ENCODE data around the gene SH2D6.
"Not testable (repeated sequence)": the region's sequence is repeated elsewhere in the genome, so short reads cannot be mapped to it uniquely, and the experiment has no call there.

The SH2D6 gene

GRCh38 chr2:85399183-85399455 is 19.4 kb upstream of the SH2D6 start:
- no peak for DNase-seq

- DNase-seq: no peak
Observed at GRCh38 chr2:85400023-85400422, 18.5 kb upstream of the SH2D6 start.

- no peak for DNase-seq
Observed at GRCh38 chr2:85400541-85401463, 17.7 kb upstream of the SH2D6 start.

- no peak for DNase-seq
Observed at GRCh38 chr2:85401464-85401805, 17.1 kb upstream of the SH2D6 start.

- no peak for DNase-seq
Observed at GRCh38 chr2:85401844-85402243, 16.7 kb upstream of the SH2D6 start.

GRCh38 chr2:85405201-85406059 is 13.1 kb upstream of the SH2D6 start:
- DNase-seq: peak; percentile 94 to 97 (median 96)

- DNase-seq: peak; percentile 81 to 93 (median 86)
Observed at GRCh38 chr2:85409845-85410583, 8.5 kb upstream of the SH2D6 start, which contains the start of gene CAPG. Gene CAPG (minus strand): TSS chr2:85410366. CDS start chr2:85402145, 8,221 bp downstream.

- peak in 2 of 3 donors; percentile 59 to 67 for DNase-seq
Observed at GRCh38 chr2:85410584-85411404, 7.7 kb upstream of the SH2D6 start.

- DNase-seq: no peak
Observed at GRCh38 chr2:85411405-85411748, 7.1 kb upstream of the SH2D6 start.

GRCh38 chr2:85413592-85414420 is 4.7 kb upstream of the SH2D6 start:
- peak; percentile 89 to 96 (median 89) for DNase-seq

- not testable (repeated sequence) for DNase-seq
Observed at GRCh38 chr2:85414421-85414759, 4.1 kb upstream of the SH2D6 start.

- peak; percentile 95 to 99 (median 97) for DNase-seq
Observed at GRCh38 chr2:85414761-85415553, 3.6 kb upstream of the SH2D6 start.

- peak; percentile 89 to 97 (median 96) for DNase-seq
Observed at GRCh38 chr2:85415980-85416650, 2.4 kb upstream of the SH2D6 start.

- DNase-seq: no peak
Observed at GRCh38 chr2:85419009-85419675, 628 bp downstream of the SH2D6 start.

GRCh38 chr2:85420536-85421259 is 2.2 kb downstream of the SH2D6 start:
- peak; percentile 82 to 91 (median 88) for DNase-seq

GRCh38 chr2:85421260-85422071 is 3.0 kb downstream of the SH2D6 start:
- no peak for DNase-seq

- DNase-seq: no peak
Observed at GRCh38 chr2:85422072-85422457, 3.6 kb downstream of the SH2D6 start.

- DNase-seq: no peak
Observed at GRCh38 chr2:85423525-85423924, 5.0 kb downstream of the SH2D6 start.
